GM19099 (cell line): ENCODE data around the gene ENOX1.

ENCODE experiments used
- POLR2A ChIP-seq: IDR thresholded peaks from 3 replicates; pipeline ENCODE4 v1.6.1; 2011; ENCODE audit warnings: low read depth; ENCODE audit not compliant: insufficient read length; ENCODE audit errors: extremely low read depth

The ENOX1 gene

GRCh38 chr13:43379738-43380137 lies 407.0 kb downstream of the ENOX1 start:
- TF ChIP-seq POLR2A = no peak

- TF ChIP-seq POLR2A = no peak
Measured at GRCh38 chr13:43377973-43378372, 408.8 kb downstream of the ENOX1 start.

GRCh38 chr13:43377149-43377548 lies 409.6 kb downstream of the ENOX1 start:
- TF ChIP-seq POLR2A = no peak

- TF ChIP-seq POLR2A = no peak
Measured at GRCh38 chr13:43376596-43376995, 410.2 kb downstream of the ENOX1 start.

- no peak for TF ChIP-seq POLR2A
Measured at GRCh38 chr13:43375797-43376465, 410.8 kb downstream of the ENOX1 start.

GRCh38 chr13:43374621-43375020 lies 412.2 kb downstream of the ENOX1 start:
- no peak for TF ChIP-seq POLR2A

- no peak for TF ChIP-seq POLR2A
Measured at GRCh38 chr13:43373400-43373799, 413.4 kb downstream of the ENOX1 start.

- TF ChIP-seq POLR2A = no peak
Measured at GRCh38 chr13:43370842-43371241, 415.9 kb downstream of the ENOX1 start.

GRCh38 chr13:43369319-43369718 lies 417.5 kb downstream of the ENOX1 start:
- no peak for TF ChIP-seq POLR2A

- no peak for TF ChIP-seq POLR2A
Measured at GRCh38 chr13:43368003-43368402, 418.8 kb downstream of the ENOX1 start.

- TF ChIP-seq POLR2A = no peak
Measured at GRCh38 chr13:43365039-43365344, 421.8 kb downstream of the ENOX1 start.

GRCh38 chr13:43364210-43365038 lies 422.3 kb downstream of the ENOX1 start:
- TF ChIP-seq POLR2A = no peak

GRCh38 chr13:43363156-43363953 lies 423.4 kb downstream of the ENOX1 start:
- TF ChIP-seq POLR2A = no peak

GRCh38 chr13:43362556-43362955 lies 424.2 kb downstream of the ENOX1 start:
- TF ChIP-seq POLR2A = no peak

GRCh38 chr13:43360892-43361610 lies 425.7 kb downstream of the ENOX1 start:
- no peak for TF ChIP-seq POLR2A
